Erythroblast (primary cell): Measurements from ENCODE around the gene SIRPB1.

Source experiments
- GATA1 ChIP-seq: IDR thresholded peaks from 2 replicates; pipeline ENCODE4 v1.6.1; 2011; ENCODE audit warnings: low read depth, mild to moderate bottlenecking, control low read depth, low read length, moderate library complexity
- POLR2A ChIP-seq: IDR thresholded peaks from 2 replicates; pipeline ENCODE4 v1.6.1; 2011; ENCODE audit warnings: mild to moderate bottlenecking, low read length

GRCh38 chr20:1600736-1601135 lies 19.1 kb downstream of the SIRPB1 start:
- TF ChIP-seq POLR2A (no peak), GATA1 (no peak)
